ENCODE results near the gene MRPL39.

The MRPL39 gene

DNA sequence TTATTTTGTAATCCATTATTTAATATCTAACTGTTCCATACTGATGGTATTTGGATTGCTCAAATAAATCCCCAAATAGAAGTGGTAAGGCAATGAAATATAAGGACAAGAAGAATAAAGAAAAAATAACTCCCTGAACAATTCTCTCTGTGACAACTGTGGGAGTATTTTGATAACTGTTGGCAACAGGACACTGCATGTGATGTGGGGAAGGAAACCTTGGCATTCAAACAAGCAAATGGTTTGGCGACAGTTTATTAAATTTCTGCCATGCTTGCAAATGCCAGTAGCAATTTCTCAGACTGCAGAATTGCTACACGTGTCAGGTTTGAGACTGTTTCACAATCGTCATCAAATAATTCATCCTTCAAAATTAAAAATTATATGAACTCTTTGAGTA lies 8.6 kb upstream of the MRPL39 start:
- no peak overlapping the region for H3K4me3 ChIP-seq (replicated peaks in 1 of 2; ENCODE audit: low read depth in 2 of 2, low read length in 2 of 2)
- no peak for DNase-seq (ENCODE audit: low read depth in 2 of 2)
- TF ChIP-seq CTCF (IDR thresholded peaks at IDR 0.05; ENCODE audit: low read depth, low read length): no peak

DNA sequence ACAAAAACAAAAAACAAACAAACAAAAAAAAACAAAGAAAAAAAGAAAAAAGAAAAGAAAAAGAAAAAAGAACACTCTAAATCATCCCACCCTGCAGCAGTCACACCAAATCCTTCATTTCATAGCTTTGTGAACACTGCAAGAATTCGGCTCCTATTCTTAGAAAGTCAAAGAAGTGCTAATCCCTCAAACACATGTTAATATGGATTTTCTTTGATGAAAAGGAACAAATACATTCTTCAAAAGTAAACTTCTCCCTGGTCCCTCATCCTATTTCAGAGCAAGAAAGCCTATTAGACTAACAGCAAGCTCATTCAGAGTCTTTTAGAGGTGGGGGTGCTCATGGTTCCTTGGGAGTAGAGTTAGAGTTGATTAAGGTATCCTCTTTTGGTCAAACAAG lies 7.2 kb upstream of the MRPL39 start:
- no peak for DNase-seq (ENCODE audit: low read depth in 2 of 2)
- TF ChIP-seq CTCF (IDR thresholded peaks at IDR 0.05; ENCODE audit: low read depth, low read length): no peak

GRCh38 chr21:25608044-25608737 lies 910 bp upstream of the MRPL39 start:
- peak overlapping the region; percentile 83 to 88 for H3K4me3 ChIP-seq (replicated peaks in 1 of 2; ENCODE audit: low read depth in 2 of 2, low read length in 2 of 2)
- peak; percentile 90 for TF ChIP-seq CTCF (IDR thresholded peaks at IDR 0.05; ENCODE audit: low read depth, low read length)
- DNase-seq (ENCODE audit: low read depth in 2 of 2): peak; percentile 88 to 89

More for the DNA sequence above, 7.2 kb upstream of the MRPL39 start:
- no peak overlapping the region for H3K4me3 ChIP-seq (replicated peaks in 1 of 2; ENCODE audit: low read depth in 2 of 2, low read length in 2 of 2)

- no peak overlapping the region for H3K4me3 ChIP-seq (replicated peaks in 1 of 2; ENCODE audit: low read depth in 2 of 2, low read length in 2 of 2)
- no peak for DNase-seq (ENCODE audit: low read depth in 2 of 2)
- no peak for TF ChIP-seq CTCF (IDR thresholded peaks at IDR 0.05; ENCODE audit: low read depth, low read length)
Measured at GRCh38 chr21:25589887-25590286, 17.4 kb downstream of the MRPL39 start.

GRCh38 chr21:25586791-25587190 lies 20.5 kb downstream of the MRPL39 start:
- H3K4me3 ChIP-seq (replicated peaks in 1 of 2; ENCODE audit: low read depth in 2 of 2, low read length in 2 of 2): no peak overlapping the region
- DNase-seq (ENCODE audit: low read depth in 2 of 2): no peak
- no peak for TF ChIP-seq CTCF (IDR thresholded peaks at IDR 0.05; ENCODE audit: low read depth, low read length)

DNA sequence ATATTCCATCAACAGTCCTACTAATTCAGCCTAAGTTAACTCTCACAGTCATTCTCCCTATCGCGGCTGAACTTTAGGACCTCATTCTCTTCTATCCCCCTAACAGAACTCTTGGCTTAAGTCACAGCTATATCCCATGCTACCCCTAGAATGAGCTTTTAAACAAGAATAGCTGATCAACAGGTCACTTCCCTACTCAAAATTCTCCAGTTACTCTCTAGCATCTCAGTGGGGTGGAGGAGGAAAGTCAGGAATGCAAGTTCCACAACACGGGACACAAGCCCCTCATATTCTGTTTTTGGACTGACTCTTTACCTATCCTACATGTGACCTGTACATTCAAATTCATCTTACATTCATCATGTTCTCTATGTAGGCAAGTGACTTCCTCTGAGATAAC lies 21.0 kb downstream of the MRPL39 start:
- DNase-seq (ENCODE audit: low read depth in 2 of 2): no peak
- no peak overlapping the region for H3K4me3 ChIP-seq (replicated peaks in 1 of 2; ENCODE audit: low read depth in 2 of 2, low read length in 2 of 2)
- TF ChIP-seq CTCF (IDR thresholded peaks at IDR 0.05; ENCODE audit: low read depth, low read length): no peak

Measured in cardiac fibroblast (primary cell).